Stimulated activated naive CD8-positive, alpha-beta T cell treated with anti-CD3 and anti-CD28 coated beads, Interleukin-15, Interleukin-2, amounts not matched to agents 100 U/mL and 50 U/mL, for 24 hours (primary cell): Measurements from ENCODE around the gene PDE12.

Source experiments
- ATAC-seq: fragments of 150-1000 bp; cut with Tn5 transposase; one replicate; pipeline ENCODE4 v1.10.0; 2021
- DNase-seq: peaks from one replicate; pipeline ENCODE4 v3.0.0; 2021

The PDE12 gene, protein sequence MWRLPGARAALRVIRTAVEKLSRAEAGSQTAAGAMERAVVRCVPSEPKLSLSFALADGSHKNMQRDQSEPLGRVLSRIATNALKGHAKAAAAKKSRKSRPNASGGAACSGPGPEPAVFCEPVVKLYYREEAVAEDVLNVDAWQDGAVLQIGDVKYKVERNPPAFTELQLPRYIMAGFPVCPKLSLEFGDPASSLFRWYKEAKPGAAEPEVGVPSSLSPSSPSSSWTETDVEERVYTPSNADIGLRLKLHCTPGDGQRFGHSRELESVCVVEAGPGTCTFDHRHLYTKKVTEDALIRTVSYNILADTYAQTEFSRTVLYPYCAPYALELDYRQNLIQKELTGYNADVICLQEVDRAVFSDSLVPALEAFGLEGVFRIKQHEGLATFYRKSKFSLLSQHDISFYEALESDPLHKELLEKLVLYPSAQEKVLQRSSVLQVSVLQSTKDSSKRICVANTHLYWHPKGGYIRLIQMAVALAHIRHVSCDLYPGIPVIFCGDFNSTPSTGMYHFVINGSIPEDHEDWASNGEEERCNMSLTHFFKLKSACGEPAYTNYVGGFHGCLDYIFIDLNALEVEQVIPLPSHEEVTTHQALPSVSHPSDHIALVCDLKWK

DNA sequence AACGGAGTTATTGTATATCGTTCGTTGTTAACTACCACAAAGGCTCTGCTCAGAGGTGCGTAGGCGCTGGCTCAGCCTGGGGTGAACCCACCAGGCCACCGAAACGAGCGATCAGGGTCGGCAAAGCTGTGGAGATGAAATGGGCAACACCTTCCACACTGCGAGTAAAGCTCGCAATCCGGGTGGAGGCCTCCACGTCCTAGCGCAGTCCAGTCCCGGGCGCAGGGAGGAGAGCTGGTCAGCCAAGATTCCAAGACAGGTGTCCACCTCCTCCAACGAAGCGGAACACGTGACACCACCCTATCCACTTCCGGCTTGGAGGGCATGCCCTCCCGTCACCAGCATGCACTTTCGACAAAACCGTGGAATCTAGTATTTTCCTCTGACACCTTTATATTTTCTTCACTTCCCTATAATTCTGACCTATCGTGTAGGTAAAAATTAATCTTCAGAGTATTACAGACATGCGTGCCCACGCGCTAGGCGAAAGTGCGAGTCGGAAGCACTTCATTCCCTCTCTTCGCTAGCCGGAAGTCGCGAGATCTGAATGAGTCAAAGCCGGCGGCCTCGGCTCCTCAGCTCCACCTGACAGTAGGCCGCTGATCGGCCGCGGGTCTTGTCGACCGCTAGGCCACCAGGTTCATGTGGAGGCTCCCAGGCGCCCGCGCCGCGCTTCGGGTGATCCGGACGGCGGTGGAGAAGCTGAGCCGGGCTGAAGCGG lies at the start of gene PDE12:
Gene PDE12, plus strand, starts transcription at position 537 of the 721 bp plus-strand sequence. Its CDS starts 106 bp downstream, at position 643.
- ATAC-seq (peak; percentile 88), DNase-seq (peak; percentile 85)

DNA sequence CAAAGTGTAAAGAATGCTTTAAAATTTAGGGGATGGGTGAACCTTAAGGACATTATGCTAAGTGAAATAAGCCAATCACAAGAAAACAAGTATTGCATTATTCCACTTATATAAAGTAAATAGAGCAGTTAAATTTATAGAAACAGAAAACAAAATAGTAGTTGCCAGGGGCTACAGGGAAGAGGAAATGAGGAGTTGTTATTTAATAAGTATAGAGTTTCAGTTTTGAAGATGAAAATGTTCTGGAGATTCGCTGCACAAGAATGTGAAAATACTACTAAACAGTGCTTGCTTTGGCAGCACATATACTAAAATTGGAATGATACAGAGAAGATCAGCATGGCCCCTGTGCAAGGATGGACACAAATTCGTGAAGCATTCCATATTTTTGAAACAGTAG lies 43.9 kb upstream of the PDE12 start:
- ATAC-seq (no peak), DNase-seq (no peak)

DNA sequence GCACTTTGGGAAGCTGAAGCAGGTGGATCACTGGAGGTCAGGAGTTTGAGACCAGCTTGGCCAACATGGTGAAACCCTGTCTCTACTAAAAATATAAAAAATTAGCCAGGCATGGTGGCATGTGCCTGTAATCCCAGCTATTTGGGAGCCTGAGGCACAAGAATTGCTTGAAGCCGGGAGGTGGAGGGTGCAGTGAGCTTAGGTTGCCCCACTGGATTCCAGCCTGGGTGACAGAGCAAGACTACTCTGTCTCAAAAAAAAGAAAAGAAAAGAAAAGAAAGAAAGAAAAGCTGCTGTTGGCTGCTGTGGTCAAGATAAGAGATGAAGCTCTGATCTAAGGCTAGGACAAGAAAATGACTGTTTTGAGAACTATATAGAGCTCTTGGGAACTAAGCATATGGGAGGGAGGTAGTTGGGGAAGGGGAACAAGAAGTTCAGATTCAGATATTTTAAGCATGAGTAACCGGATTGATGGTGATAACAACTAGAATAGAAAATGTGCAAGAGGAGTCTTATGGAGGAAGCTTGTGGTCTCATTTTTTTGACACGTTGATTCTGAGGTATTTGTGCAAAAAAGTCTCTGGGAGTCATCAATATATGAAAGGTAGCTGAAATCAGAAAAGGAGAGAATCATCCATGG lies 37.7 kb upstream of the PDE12 start:
- ATAC-seq (no peak), DNase-seq (no peak)

DNA sequence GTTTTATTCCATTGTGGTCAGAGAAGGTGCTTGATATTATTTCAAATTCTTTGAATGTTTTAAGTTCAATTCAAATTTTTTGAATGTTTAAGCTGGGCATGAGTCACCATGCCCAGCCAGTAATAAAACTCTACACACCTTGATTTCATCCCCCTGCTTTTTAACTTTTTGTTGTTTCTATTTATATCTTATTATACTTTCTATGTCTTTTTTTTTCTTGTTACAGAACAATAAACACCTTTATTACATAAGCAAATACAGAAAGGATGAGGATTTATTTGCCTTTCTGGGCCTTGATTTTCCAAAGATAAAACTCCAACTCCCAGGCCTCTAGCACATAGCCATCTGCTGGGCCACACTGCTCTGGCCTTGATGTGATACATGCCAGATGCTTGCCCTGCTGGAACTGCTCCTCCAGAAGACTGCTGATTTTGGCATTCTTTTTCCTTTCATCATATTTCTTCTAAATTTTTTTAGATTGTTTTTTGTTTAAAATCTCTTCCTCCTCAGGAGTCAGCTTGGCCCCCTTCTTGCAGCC lies 25.9 kb upstream of the PDE12 start:
- ATAC-seq = no peak
- DNase-seq = no peak

DNA sequence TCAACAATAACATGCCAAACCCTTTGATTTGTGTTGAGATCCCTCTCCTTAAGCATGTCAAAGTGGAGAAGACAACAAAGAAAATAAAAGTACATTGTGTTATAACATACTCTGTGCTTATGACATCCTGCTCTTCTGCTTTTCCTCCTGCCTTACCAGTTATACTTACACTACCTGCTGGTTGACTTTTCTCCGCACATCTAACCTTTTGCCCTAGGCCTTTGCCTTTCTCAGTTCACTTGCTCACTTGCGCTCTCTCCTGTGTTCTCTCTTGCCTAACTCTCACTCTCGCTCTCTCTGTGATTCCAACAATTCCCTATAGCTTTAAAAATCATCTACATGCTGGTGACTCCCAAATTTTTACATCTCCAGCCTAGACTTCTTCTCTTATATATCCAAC lies 17.6 kb upstream of the PDE12 start:
- ATAC-seq (no peak), DNase-seq (no peak)

DNA sequence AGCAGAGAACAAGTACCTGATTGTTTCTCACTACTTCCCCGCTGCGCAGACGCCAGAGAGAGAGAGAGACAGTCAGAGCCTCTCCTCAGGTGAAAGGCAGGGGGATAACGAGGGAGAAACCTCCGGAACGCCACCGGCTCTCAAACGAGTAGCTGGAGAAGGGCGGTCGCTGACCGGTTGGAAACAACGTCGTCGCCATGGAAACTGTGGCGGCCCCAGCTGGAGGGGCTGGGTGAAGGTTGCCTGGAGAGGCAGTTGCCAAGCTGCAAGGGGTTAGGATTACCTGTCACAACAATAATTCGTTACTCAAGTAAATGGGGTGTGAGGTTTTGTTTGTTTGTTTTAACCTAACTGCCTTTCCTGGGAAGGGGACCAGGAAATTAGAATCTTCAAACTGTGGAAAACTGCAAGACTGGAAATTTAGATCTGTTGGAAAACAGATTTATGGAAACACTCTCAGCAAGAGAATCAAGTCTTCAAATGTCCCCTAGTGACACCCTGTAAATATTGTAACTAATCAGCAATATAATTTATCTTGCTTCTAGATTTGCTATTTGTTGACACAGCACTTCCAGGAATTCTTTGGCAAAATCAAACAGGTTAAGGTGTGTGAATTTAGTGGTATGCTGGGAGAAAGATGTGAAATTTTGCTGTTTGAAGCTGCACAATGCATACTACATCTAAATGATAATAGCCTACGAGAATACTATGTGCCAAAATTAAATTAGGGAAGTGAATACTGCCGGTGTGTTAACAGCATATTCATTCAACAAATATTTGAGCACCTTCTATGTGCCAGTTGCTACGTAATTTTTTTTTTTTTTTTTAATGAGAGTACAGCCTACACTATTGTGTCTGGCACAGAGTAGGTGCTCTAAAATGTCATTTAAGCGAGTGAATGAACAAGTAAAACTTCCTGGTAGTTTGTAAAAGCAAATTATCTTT lies 11.6 kb upstream of the PDE12 start, which contains the start of gene DNAH12:
Gene DNAH12, minus strand, starts transcription at position 164 of the 945 bp plus-strand sequence. CDS start 1,474 bp downstream, outside the sequence.
- DNase-seq = peak; percentile 49
- ATAC-seq = peak; percentile 36

DNA sequence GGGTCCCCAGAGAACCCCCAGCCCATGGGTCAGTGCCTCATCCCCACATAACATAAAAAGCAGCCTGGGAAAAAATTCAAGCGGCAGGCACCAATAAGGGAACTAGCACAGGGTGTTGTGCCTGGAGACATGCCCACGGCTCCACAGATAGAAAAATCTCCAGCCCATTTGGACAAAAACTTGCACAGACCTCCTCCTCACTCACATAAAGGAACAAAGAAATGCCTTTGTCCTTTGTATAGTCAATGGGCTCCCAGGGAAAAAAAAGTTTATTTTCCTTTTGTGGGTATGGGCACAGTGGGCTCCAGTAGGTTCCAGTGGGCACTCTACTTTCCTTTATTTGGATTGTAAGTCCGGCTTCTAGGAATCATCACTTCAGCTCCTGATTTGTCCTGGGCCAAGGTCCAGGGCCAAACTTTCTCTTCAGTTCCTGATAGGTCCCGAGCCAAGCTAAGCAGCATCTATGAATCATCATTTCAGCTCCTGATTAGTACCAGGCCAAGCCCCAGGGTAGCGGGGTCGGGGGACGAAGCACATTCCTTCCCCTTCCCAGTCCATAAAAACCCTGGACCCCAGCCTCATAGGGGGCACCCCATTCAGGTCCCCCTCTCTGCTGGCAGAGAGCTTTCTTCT lies 10.3 kb upstream of the PDE12 start:
- no peak for DNase-seq
- no peak for ATAC-seq

DNA sequence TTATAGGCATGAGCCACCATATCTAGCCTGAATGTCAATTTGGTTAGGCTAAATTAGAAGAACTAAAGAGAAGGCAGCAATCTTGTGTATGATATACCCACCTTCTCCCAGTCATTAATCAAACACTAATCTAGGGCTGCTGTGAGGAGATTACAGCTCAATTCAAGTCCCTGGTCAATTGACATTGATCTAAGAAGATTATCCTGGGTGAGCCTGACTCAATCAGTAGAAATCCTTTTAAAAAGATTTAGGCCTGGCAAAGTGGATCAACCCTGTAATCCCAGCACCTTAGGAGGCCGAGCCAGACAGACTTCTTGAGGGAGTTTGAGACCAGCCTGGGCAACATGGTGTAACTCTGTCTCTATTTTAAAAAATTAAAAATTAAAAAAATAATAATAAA lies 9.5 kb upstream of the PDE12 start:
- ATAC-seq (no peak), DNase-seq (no peak)

DNA sequence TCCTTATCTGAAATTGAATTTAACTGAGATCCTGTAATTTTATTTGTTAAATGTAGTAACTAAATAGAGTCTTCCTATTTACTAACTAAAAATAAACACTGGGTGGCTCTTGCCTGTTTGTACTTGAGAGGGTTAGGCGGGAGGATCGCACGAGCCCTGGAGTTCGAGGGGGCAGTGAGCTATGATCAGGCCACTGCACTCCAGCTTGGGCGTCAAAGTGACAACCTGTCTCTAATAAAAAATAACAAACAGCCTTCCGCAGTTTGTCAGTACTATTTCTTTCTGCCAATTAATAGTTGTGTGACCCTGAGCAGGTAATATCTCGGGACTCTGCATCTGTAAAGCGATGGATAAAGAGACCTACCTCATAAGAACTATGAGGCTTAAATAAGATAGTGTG lies 768 bp upstream of the PDE12 start:
- ATAC-seq (no peak), DNase-seq (peak; percentile 25)

DNA sequence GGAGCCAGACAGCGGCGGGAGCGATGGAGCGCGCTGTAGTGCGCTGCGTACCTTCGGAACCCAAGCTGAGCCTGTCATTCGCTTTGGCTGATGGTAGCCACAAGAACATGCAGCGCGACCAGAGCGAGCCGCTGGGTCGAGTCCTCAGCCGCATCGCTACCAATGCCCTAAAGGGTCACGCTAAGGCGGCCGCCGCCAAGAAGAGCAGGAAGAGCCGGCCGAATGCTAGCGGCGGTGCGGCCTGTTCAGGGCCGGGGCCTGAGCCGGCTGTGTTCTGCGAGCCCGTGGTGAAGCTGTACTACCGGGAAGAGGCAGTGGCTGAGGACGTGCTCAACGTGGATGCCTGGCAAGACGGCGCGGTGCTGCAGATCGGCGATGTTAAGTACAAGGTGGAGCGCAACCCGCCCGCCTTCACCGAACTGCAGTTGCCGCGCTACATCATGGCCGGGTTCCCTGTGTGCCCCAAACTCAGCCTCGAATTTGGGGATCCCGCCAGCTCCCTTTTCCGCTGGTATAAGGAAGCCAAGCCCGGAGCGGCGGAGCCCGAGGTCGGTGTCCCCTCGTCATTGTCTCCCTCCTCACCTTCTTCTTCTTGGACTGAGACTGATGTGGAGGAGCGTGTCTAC lies 498 bp downstream of the PDE12 start:
- DNase-seq (peak; percentile 42), ATAC-seq (peak; percentile 26)

DNA sequence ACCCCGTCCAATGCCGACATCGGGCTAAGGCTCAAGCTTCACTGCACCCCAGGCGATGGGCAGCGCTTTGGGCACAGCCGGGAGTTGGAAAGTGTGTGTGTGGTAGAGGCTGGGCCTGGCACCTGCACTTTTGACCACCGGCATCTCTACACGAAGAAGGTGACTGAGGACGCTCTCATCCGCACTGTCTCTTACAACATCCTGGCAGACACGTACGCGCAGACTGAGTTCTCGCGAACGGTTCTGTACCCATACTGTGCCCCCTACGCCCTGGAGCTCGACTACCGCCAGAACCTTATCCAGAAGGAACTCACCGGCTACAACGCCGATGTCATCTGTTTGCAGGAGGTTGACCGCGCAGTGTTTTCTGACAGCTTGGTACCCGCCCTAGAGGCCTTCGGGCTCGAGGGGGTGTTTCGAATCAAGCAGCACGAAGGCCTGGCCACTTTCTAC lies 1.0 kb downstream of the PDE12 start:
- ATAC-seq (peak; percentile 53), DNase-seq (peak; percentile 40)

DNA sequence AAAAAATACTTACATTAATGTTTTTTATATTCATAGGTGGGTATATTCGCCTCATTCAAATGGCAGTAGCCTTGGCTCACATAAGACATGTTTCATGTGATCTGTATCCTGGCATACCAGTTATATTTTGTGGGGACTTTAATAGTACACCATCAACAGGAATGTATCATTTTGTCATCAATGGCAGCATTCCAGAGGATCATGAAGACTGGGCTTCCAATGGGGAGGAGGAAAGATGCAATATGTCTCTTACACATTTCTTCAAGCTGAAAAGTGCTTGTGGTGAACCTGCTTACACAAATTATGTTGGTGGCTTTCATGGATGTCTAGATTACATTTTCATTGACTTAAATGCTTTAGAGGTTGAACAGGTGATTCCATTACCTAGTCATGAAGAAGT lies 3.5 kb downstream of the PDE12 start:
- ATAC-seq (no peak), DNase-seq (no peak)

DNA sequence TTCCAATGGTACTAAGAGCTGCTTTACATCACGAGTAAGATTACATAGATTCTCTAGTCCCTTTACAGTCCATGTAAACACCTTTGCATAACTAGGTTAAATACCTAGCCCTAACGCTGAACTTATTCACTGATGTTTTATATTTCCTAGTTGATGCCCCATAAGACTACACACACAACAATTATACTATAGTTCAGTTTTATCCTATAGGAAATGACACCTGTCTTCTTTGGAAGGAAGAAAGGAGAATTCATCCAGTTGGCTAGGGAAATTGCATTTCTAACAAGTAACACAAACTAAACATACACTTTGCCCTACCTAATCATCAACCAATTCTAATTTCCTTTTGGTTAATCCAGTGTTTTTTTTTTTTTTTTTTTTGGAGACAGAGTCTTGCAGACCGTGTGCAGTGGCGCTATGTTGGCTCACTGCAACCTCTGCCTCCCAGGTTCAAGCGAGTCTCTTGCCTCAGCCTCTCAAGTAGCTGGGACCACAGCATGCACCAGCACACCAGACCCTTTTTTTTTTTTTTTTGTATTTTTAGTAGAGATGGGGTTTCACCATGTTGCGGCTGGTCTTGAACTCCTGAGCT lies 13.9 kb downstream of the PDE12 start:
- DNase-seq (no peak), ATAC-seq (no peak)

DNA sequence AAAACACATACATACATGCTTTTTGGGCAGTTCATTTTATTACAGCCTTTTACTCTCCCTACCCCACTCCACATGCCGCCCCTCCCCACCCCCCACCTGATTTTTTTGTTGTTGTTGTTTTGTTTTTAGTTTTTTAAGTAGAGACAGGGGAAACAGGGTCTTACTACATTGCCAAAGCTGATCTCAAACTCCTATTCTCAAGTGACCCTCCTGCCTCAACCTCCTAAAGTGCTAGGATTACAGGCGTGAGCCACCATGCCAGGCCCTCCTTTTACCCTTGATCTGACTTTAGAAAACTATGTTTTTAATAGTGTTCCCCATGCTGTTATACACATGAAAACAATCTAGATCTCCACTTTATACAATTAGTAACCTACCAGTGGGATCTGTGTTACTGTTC lies 14.8 kb downstream of the PDE12 start:
- ATAC-seq (no peak), DNase-seq (no peak)

DNA sequence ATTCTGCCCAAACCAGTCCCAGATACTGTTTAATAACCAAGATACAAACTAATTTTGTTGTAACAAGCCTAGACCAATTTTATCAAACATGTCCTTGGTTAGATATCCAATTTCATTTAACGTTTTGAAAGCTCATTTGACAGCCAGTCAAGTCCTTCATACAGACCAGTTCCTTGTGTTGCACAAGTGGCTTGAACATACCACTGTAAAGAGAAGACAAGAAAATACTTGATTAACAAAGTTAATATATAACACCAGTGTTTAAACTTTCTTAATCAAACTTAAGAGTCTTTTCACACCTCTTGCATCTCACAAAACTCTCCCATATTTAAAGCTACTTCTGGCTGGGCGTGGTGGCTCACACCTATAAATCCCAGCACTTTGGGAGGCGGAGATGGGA lies 16.0 kb downstream of the PDE12 start:
- no peak for DNase-seq
- no peak for ATAC-seq

DNA sequence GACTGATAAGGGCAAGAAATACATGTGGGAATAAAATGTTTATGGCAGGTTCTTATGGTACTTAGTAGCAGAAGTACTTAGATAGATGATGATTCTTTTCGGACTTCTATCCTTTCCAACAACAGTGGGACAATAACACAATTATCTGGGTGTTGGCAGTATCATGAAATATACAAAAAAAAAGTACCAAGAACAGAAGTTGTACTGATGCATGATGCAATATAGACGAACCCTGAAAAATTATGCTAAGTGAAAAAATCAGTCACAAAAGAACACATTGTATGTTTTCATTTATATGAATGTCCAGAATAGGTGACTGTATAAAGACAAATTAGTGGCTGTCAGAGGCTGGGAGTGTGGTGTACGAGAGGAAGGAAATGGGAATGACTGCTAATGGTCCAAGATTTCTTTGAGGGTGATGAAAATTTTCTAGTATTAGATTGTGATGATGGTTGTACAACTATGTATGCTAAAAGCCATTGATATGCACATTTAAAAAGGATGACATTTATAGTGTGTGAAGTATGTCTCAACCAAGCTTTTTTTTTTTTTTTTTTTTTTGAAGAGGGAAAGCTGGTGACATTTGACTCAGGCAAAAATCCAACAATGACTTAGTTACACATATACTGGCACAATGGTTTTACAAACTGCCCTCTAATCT lies 20.0 kb downstream of the PDE12 start:
- DNase-seq (no peak), ATAC-seq (no peak)

DNA sequence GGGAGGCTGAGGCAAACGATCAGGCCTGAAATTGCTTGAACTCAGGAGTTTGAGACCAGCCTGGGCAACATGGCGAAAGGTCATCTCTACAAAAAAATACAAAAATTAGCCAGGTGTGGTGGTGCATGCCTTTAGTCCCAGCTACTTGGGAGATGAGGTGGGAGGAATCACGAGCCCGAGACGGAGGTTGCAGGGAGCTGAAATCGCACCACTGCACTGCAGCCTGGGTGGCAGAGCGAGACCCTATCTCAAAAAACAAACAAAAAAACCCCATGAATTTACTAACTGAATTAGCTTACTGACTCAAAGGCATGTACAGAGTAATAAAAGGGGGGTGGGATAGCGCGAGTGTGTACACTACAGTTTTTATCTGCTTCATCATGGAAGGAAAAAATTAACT lies 21.7 kb downstream of the PDE12 start:
- ATAC-seq = no peak
- DNase-seq = no peak

DNA sequence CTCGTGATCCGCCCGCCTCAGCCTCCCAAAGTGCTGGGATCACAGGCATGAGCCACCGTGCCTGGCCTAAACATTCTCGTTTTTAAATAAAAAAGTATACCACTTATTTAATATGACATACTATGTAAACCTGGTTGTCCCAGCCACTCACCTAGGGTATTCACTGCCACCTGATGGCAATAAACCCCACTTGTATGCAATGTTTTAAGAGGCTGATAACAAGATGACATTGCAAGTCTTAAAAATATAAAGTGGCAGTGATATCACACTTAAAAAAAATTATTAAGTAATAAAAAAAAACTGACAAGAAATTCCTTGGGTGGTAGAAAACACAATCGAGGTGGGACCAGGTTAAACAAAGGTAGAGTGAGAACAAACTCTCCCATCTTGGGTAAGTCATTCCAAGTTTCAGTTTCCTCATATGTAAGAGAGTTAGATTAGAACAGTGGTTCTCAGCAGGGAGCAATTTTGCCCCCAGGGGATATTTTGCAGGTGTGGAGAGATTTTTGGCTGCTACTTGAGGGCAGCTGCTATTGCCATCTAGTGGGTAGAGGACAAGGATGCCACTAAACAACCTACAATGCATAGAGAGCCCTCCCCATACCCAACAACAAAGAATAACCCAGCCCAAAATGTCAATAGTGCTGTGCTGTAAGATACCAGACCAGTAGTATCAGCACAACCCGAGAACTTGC lies 26.5 kb downstream of the PDE12 start:
- DNase-seq = no peak
- ATAC-seq = no peak
